GM13977 (cell line): ENCODE measurements around the gene CBR3.
"Not testable (repeated sequence)": the region's sequence is repeated elsewhere in the genome, so short reads cannot be mapped to it uniquely, and the experiment has no call there.

Experiments
- DNase-seq: peaks from one replicate; pipeline ENCODE4 v3.0.0; 2012; ENCODE audit warnings: low spot score
- in situ Hi-C: fragments of 300-500 bp; cut with MboI; formaldehyde crosslinking; loops from one replicate; pipeline ENCODE4 v1.12.0; 2022; ENCODE audit warnings: low sequenced_read_pairs, low pct_unique_long_range_greater_than_20kb, mixed read lengths, inconsistent platforms; ENCODE audit not compliant: unreplicated experiment
- TF ChIP-seq, protein P1 (sequence below): IDR thresholded peaks from 2 replicates; pipeline ENCODE4 v1.5.1; 2012; ENCODE audit warnings: mild to moderate bottlenecking, control low read depth; ENCODE audit not compliant: insufficient read depth; ENCODE audit errors: extremely low read depth, missing control alignments

The CBR3 gene

DNA sequence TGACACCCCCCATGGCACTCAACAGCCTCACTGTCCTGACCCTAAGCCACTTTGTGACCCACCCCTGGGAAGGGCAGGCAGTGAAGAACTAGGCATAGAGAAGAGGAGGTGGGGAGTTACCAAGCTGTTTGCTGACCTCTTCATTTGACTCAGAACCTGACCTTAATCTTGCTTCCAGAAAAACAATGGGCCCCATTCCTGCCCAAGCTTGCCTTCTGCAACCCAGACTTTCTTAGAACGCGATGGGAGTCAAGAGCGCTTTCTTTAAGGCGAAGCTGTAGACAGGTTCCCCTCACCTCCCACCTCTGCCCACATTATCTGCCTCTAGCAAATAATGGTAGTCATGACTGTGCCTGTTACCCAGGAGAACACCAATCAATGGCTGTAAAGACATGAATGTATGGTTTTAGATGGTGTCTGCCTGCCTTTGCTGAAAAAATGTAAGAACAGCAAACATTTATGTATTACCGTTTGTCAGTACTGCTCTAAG is 8.2 kb upstream of the CBR3 start:
- no peak for DNase-seq
- TF ChIP-seq, protein P1, sequence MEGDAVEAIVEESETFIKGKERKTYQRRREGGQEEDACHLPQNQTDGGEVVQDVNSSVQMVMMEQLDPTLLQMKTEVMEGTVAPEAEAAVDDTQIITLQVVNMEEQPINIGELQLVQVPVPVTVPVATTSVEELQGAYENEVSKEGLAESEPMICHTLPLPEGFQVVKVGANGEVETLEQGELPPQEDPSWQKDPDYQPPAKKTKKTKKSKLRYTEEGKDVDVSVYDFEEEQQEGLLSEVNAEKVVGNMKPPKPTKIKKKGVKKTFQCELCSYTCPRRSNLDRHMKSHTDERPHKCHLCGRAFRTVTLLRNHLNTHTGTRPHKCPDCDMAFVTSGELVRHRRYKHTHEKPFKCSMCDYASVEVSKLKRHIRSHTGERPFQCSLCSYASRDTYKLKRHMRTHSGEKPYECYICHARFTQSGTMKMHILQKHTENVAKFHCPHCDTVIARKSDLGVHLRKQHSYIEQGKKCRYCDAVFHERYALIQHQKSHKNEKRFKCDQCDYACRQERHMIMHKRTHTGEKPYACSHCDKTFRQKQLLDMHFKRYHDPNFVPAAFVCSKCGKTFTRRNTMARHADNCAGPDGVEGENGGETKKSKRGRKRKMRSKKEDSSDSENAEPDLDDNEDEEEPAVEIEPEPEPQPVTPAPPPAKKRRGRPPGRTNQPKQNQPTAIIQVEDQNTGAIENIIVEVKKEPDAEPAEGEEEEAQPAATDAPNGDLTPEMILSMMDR, result no peak
- in situ Hi-C loops, result loop anchor here (25.0 kb wide), 1 partner anchor 561 kb away; the partner anchor contains the start of gene SIM2

DNA sequence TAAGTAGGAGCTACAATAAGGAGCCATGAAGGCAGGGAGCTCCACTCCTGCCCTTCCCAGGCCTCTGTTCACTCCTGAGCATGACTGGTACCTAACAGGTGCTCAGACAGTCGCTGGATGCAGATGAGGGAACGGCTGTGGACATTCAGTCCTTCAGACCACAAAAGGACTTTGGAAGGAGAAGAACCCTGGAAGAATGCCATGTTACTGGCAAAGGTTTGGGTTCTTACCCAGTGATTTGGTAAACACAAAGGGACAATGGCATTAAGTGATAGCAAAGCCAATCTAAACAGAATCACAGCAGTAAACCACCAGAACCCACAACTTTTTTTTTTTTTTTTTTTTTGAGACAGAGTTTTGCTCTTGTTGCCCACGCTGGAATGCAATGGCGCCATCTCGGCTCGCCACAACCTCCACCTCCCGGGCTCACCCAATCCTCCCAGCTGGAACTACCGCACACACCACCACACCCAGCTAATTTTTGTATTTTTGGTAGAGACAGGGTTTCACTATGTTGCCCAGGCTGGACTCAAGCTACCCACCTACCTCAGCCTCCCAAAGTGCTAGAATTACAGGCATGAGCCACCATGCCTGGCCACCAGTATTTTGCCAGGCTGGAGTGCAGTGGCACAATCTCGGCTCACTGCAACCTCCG is 7.5 kb upstream of the CBR3 start:
- TF ChIP-seq, protein P1, result no peak
- DNase-seq, result no peak
- in situ Hi-C loops, result loop anchor here (25.0 kb wide), 1 partner anchor 560 kb away; the partner anchor contains the start of gene SIM2

DNA sequence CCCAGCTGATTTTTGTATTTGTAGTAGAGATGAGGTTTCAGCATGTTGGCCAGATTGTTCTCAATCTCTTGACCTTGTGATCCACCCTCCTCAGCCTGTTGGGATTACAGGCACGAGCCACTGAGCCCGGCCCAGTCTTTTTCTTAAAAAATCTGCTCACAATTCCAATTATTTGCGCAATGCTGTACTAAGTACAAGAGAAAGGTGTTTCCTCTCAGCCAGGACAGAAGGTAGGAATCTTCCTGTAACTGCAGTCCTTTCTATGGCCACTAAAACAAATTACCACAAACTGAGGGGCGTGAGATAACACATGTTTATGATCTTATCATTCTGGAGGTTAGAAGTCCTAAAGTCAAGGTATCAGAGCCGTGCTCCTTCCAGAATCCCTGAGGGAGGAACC is 6.9 kb upstream of the CBR3 start:
- DNase-seq, result no peak

DNA sequence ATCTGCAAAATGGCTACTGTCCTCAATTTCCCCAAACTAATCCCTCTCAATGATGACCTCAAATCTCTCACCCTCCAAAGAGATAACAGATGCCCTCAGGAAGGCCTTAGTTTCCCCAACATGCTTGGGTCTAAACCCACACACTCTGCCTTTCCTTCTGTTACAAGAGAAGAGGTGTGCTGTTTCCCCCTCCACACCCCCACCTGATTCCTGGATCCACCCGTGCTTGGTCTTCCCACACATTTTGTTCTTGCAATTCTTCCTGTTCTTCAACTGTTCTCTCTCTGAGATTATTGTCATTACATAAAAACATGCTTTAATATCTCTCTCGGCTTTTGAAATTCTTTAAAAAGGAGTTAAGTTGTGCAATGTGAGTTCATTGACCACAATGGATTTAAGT is 5.7 kb upstream of the CBR3 start:
- DNase-seq, result no peak
- TF ChIP-seq, protein P1, result no peak
- in situ Hi-C loops, result loop anchor here (25.0 kb wide), 1 partner anchor 558 kb away; the partner anchor contains the start of gene SIM2

More for the DNA sequence above, 6.9 kb upstream of the CBR3 start:
- TF ChIP-seq, protein P1, result no peak
- in situ Hi-C loops, result loop anchor here (25.0 kb wide), 1 partner anchor 559 kb away; the partner anchor contains the start of gene SIM2

DNA sequence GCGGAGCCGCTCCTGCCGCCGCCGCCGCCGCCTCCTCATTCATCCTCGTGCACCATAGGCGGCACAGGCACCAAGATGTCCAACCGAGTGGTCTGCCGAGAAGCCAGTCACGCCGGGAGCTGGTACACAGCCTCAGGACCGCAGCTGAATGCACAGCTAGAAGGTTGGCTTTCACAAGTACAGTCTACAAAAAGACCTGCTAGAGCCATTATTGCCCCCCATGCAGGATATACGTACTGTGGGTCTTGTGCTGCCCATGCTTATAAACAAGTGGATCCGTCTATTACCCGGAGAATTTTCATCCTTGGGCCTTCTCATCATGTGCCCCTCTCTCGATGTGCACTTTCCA is 4.5 kb upstream of the CBR3 start:
- in situ Hi-C loops, result loop anchor here (25.0 kb wide), 1 partner anchor 557 kb away; the partner anchor contains the start of gene SIM2
- not testable (repeated sequence) for DNase-seq

DNA sequence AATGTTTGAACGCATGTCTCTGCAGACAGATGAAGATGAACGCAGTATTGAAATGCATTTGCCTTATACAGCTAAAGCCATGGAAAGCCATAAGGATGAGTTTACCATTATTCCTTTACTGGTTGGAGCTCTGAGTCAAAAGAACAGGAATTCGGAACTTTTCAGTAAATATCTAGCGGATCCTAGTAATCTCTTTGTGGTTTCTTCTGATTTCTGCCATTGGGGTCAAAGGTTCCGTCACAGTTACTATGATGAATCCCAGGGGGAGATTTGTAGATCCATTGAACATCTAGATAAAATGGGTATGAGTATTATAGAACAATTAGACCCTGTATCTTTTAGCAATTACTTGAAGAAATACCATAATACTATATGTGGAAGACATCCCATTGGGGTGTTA is 4.0 kb upstream of the CBR3 start:
- not testable (repeated sequence) for DNase-seq
- in situ Hi-C loops, result loop anchor here (25.0 kb wide), 1 partner anchor 556 kb away; the partner anchor contains the start of gene SIM2

DNA sequence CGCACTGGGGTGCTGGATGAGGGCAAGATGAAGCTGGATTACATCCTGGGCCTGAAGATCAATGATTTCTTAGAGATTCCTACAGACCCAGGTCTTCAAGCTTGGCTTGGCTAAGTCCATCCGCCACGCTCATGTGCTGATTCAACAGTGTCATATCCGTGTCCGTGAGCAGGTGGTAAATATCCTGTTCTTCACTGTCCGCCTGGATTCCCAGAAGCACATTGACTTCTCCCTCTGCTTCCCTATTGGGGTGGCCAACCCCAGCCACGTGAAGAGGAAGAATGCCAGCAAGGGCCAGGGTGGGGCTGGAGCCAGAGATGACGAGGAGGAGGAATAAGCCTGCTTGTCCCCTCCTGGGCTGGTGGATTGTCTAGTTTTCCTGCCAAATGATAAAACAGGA is 2.2 kb upstream of the CBR3 start:
- TF ChIP-seq, protein P1, result no peak
- in situ Hi-C loops, result loop anchor here (25.0 kb wide), 1 partner anchor 555 kb away; the partner anchor contains the start of gene SIM2
- DNase-seq, result no peak
